NCI-H69 (cell line): Measurements from ENCODE around the gene CEBPG.

Experiments used
- DNase-seq: peaks from one replicate; lab custom pipeline; 2025; lab: John Stamatoyannopoulos, UW

Gene CEBPG

DNA sequence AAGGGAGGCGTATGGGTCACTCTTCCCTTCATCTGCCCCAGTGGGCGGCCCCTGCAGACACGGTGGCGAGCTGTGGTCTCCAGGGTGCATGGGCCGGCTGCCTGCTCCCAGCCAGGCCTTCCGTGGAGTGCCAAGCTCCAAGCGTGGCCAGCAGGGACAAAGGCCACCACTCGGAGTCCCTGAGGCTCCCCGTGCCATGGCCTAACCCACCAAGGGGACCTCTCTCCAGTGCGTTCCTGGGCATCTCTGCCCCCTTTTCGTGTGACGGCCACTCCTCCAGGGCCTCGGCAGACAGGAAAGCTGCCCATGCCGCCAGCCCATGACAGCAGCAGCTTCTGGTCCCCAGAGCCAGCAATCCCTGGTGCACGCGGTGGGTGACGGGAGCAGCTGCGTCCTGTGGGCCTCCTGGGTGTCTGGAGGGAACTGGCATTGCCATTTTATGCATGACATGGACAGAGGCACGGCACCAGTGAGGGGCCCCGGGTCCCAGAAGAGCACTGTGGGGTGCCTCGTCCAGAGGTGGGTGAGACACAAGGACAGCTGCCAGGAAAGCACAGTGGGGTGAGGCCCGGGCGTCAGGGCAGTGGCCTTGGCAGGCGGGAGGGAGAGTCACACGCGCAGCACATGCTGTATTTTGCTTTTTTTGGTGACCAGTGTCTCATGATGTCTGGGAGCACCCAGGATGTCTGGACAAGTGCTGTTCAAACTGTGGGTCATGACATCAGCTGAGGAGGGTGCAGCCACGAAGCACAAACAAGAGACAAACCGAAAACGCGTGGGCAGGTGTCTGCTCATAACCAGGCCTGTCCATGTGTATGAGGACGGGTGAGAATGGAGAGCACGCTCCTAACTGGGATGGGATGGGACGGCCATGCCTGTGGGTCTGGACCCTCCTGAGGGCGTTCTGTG lies 32.3 kb downstream of the CEBPG start:
- DNase-seq, result no peak

DNA sequence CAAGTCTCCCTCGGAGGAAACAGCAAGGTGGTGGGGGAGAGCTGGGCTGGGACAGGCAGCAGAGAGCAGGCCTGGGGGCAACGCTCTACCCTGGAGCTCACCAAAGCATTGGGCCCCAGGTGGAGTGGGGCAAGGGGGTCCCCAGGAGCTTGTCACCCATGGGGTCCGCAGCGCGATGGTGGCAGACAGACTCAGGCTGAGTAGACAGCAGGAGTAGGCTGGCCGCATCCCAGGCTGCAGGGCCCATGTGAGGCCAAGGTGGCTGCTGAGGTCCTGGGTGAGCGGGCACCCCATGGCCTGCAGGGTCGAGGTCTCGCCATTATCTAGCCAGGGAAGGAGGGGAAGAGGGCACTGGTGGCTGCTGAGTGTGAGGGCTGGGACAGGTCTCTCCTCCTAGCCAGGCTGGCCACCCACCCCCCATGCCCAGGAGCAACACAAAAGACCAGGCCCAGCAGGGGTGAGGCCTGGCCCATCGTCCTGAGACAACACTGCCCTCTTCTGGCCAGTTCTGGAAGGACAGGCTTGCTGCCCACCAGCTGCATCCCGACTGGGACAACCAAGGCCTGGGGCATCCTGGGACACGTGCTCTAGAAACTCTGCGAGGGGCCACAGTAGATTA lies 33.1 kb downstream of the CEBPG start:
- DNase-seq, result peak; percentile 68

DNA sequence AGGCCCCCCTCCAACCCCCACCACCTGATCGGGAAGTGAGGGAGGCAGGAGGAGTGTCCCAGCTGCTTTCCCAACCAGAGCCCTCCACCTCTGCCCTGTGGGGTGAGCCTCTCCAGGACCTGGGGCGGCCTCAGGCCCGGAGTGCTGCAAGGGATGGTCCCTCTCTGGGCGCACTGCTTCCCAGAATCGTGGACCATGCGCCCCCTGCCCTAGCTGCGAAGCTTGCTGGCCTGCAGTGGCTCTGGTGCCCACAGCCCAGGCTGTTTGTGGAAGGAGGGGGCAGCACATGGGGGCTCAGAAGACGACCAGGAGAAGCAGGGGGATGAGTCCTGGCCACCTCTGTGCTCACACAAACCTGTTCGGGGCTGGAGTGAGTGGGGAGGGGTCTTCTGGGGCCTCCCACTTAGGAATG lies 33.6 kb downstream of the CEBPG start:
- no peak for DNase-seq

DNA sequence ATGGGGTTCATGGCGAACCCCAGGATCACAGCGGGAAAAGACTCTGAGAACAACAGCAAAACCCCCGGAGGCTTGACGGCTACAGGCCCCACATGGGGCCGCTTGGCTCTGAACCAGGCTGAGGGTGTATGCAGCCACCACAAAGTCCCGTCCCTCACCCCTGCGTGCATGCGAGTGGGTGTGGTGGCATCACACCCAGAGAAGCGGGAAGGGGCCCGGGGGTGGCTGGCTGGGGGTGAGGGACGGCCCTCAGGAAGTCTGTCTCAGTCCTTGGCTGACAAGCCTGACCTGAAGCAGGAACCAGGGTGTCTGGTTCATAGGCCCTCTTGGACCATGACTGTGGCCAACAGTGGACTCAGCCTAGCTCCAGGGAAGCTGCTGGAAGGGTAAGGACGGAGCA lies 34.2 kb downstream of the CEBPG start:
- peak; percentile 25 for DNase-seq

DNA sequence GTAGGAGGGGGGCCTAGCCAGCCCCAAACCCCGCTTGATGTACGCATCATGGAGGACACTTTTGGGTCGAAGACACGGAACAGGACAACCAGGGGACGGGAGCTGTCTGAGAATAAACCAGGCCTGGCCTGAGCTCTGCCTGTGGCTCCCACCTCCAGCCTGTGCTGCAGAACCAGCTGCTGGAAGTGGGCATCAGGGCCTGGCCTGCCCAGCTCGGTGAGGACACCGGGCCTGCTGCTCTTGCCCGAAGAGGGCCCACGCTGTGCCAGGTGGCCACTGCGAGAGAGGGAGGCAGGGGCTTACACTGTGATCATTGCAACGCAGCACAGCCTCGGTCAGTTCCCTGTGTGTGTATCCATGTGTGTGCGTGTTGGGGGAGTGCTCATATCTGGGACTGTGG lies 34.6 kb downstream of the CEBPG start:
- DNase-seq, result no peak

DNA sequence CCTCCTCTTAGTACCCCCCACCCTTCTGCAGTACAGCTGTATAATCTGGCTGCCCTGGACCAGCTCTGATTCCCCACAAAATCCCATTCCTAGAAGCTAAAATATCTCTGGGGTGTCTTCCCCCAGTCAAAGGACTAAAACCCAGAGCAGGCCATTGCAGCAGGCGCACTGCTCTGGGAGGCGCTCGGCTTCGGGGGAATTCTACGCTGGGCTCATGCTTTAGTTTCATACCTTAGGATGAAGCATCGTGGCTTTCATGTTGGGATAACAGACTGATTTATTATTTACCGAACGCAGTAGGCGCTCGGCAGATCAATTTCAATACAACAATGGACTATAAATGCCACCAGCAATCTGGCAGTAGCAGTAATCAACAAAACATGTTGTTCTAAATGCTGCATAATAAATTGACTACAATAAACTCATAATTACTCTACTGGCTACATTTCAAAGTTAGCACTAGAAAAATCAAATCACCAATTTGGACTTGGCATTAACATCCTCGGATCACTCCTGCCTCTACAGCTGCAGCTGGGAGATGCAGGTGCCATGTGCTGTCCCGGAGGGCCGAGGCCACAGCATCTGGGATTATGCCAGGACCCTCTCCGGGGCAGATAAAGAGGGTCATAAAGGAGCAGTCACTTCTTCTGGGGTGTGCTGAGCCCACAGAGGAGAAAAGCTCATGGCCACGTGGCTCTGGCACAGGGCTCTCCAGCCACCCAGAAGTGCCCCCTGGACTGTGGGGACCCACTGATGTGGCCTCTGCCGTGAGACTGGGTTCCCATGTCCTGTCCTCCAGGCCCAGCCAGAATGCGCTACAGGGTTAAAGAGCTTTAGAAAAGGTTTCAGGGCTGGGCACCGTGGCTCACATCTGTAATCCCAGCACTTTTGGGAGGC lies 35.3 kb downstream of the CEBPG start:
- DNase-seq, result peak; percentile 62

DNA sequence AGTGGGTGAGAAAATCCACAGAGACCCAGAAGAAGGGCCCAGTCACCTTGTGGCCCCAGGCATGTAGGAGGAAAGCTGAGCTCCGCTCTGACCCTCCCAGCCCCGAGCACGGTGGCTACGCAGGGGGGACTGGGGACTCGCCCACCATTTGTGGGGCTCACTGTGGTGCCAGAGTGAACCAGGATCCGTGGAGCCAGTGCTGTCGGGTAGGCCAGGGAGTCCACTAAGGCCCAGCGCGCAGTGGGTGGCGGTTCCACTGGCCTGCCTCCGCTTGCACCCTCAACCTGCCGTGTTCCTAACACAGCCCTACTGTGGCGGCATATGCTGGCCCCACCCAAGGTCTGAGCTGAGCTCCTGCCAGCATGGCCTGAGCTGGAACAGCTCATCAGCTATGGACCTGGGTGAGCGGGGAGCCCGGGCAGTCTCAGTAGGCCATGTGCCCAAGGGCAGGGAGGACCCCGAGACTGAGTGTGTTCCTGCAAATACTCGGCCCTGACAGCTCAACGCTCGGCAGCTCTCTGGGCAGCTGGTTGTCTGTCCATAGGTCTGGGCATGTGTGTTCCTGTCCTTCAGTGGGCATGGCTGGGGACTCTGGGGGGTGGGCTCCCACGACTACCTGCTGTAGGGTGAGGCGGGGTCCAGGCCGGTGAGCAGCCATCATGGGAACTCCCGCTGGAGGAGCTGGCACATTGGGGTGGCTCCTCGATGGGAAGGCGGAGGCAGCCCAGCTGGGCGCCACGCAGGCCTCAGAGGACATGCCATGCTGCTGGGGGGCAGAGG lies 36.6 kb downstream of the CEBPG start:
- no peak for DNase-seq

DNA sequence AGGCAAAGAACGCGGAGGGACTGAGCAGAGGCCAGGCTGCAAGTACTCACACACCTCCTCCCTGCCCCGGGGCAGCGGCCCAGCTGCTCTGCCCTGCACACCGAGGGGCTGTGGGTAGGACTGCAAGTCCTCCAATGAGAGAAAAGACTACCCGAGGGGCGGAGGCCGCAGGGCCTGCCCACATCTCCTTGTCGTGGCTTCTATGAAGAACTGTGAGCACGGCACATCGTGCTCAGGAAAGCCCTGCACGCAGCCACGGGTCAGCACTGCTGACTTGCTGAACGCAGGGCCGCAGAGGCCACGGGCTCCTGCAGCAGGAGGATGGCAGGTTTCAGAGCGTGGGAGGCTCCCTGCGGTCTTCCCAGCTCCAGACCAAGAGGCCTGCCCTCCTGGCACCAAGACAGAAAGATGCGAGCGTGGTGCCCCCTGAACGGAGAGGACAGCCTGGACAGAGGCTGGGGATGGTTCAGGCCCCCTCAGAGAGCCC lies 37.4 kb downstream of the CEBPG start:
- peak; percentile 14 for DNase-seq

DNA sequence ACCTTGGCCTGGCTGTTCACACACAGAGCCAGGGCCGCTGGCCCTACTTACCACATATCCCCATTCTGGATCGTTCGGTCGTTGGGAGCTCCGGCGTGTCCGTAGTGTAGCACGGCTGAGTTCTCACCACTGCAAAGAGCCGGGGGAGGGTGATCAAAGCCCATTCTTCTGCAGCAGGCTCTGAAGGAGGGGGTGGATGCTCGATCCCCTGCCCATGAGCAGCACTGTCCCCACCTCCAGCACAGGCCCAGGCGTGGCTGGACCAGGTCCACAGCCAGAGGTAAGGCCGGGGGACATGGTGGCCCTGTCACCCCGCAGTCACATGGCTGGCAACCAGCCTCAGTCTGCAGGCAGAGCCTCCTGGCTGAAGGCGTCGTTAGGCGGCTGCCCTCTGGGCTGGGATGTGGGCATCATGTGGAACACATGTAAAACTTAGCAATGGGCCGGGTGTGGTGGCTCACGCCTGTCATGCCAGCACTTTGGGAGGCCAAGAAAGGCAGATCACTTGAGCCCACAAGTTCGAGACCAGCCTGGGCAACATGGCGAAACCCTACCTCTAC lies 38.2 kb downstream of the CEBPG start:
- no peak for DNase-seq

DNA sequence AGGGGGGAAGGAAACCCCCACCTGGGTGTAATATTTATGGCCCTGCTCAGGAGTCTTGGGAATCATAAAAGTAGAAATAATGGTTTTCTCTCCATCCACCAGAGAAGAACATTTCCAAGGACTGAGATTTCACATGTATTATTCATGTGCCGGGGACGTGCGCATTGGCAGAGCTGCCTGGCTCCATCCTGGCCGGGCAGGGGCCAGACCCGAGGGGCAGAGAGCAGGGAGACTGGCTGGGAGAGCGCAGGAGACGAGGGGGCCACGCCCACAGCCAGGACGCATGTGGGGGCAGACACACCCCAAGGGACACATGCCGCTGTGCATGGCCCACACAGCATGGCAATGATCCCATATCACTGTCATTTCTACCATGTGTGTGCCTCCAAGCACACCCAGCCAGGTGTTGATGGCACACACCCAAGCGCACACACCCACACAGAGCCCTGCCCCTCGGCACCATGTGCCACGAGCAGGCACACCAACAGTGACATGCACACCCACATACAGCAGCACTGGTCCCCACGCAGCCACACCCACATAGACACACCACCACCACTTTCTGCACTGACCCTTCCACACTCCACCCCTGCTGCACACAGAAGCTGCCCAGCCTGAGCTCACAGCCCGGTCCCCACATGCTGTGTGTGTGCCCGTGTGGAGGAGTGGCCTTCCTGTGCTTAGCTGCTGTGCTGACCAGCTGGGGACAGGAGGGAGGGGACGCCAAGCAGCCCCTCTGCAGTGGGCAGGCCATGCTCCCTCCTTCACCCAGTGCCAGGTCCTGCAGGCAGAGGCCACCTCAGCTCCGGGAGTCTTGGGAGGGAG lies 39.3 kb downstream of the CEBPG start:
- DNase-seq, result peak; percentile 45

DNA sequence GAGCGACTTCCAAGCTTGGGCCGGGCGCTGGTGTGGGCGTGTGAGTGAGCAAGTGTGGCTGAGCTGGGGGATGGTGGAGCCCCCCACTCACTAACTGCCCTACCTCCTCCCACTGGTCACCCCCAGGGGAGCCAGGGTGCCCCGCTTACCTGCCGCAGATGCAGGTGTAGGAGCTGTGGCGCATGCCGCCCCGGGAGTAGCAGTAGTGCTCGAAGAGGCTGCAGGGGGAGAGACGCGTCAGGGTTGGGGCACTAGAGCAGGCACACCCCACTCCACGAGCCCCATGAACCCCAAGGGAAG lies 39.9 kb downstream of the CEBPG start:
- no peak for DNase-seq

DNA sequence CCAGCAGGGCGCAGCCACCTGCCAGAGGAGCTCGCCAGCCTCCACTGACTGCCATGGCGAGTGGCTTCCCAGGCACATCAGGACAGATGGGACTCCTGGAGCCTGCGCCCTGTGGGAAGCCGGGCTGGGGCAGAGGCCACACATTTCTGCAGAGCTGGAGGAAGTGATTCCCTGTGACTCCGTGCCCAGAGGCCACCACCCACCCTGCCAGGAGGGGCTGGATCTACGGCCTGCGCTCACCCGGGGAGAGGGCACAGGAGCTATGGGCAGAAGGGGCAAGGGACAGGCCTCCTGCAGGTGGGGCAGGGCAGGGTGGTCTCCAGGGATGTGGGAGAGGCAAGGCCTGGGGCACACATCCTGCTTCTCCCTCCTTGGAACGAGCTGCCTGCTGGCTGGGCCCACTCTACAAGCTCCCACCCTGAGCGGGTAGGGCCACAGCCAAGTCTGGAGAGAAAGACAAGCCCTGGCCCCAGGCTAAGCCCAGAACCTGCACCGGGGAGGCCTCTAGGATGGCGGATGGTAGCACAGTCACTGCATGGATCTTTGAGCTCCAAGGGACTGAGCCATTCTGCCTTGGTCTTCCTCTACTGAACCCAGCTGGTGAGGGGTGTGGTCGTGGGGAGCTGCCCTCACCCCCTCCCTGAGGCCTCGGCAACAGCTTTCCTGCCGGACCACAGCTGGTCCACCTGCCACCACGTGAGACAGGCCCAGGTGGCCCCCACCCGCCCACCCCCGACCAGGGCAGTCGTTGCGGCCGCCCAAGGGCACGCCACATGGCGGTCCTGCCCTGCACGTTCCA lies 40.6 kb downstream of the CEBPG start:
- DNase-seq, result peak; percentile 70

DNA sequence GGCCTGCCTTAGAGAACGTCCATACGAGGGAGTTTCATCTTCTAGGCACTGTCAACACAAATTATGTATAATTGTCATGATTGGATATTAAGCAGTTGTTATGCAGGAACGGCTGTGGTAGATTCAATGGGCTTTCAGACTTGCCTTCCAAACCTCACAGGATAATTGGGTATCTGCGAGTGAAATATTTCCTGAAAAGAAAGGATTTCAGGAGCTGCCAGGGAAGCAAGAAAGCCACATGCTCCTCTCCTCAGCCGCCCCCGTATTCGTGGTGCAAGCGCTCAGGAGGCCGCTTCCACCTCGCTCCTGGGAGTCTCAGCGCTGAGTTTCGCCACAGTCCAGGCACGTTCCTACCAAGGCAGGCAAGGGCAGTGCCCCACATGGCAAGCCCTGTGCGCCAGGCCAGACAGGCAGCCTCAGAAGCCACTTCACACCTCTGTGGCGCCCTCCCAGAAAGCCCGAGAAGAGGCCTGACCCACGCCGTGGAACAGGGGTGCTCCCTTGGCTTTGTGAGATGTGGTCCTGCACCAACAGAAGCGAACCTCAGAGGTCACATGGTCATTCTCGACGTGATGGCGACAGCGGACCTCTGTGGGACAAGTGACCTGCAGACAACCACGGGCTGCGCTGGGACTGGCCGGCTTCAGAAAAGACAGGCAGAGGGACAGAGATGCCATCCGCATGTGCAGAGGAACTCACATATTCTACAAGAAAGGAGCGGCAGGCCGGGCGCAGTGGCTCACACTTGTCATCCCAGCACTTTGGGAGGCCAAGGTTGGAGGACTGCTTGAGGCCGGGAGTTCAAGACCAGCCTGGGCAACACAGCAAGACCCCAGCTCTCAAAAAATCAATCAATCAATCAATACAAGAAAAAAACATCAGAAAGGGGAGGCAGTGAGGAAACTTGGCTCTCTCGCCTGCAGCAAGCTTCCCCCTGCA lies 41.4 kb downstream of the CEBPG start:
- DNase-seq, result no peak

DNA sequence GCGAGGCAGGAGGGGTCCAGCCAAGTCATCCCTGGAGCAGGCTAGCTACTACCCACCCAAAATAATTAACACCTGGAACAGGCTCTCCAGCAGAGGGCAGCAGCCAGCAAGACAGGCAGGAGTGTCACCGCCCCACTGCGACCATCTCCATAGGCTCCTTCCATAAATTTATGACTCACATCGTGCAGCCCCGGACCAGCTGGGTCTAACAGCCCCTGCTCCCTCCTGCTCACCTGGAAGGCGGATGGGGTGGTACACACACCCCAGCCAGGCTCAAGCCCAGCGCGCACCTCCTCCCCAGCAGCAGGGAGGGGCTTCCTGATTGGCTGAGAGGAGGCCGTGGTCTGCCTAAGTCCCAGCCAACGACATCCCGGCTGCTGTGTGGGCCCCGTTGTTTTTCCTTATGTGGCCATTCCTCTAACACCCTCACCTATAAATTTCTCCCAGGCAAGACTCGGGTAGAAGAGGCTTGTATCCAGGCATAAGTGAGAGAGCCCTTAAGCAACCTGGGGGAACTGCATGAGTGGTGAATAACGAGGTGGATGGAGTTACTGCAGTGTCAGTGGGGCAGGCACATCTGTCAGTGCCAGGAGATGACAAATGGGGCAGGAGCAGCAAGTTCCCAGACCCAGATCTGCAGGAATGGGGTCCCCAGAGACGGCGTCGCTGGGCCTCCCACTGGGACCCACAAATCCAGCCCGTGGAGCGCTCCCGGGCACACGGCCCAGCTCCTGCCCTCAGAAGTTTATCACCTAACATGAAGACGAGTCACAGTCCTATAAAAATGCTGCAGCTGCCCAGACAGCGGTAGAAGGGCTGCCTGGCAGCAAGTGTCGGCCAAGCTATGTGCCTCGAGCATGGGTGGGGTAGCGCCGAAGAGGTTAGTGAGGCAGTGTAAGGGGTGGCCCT lies 43.1 kb downstream of the CEBPG start:
- DNase-seq, result peak; percentile 93

DNA sequence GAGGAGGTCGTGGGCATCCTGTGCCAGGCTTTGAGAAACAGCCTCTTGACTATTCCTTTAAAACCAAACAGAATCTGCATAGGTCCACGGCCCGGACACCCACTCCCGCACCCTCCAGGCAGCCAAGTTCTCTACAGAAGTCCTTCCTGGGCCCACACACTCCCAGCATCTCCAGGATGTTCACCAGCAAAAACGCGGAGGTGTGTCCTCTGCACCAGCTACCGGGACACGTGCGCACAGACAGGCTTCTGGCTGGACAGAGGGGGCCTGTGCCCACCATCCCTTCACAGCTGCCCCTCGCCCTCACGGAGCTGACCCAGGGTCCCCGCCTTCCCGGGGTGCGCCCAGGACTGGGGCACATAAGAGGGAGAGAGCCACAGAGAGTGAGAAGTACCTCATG lies 44.2 kb downstream of the CEBPG start:
- DNase-seq, result no peak

DNA sequence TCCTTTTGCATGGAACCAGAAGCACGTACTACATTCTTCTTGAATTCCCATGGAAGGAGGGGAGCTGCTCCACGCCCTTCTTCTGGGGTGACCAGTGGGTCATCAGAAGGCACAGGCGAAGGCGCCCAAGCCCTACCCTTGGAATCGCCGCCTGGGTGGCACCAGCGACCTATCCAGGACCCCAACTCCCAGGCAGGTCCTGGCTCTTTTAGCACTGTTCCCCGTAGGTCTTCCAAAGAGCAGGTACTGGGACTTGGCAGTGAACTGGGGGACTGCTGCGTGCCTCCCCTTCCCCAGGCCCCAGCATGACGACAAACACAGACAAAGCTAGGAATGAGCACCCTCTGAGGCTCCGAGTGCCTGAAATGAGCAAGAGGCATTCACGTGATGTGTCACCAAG lies 45.0 kb downstream of the CEBPG start:
- DNase-seq, result no peak
